OCI-LY7 (cell line): Measurements from ENCODE around the gene G6PD. TPM values are rescaled to one million over a fixed set of nuclear protein-coding genes. Genes with fewer than 3 reads are reported as not detected.
A peak's percentile ranks its signal among the peaks of the same experiment; 100 is the strongest.

ENCODE experiments used
- BruUV-seq: library from RNA; stranded (reverse); fragments of 400-500 nt; replicated peaks from 2 replicates; lab custom pipeline; 2021; lab: Mats Ljungman, UMichigan
- CTCF ChIA-PET: fragments of 300-600 bp; sonication (Branson Sonifier 250); formaldehyde crosslinking; loops from one replicate; lab custom pipeline; 2022; ENCODE audit warnings: antibody characterized with exemption; ENCODE audit not compliant: unreplicated experiment; lab: Charles Lee
- POLR2A ChIA-PET: fragments of 300-600 bp; sonication (Branson Sonifier 250); formaldehyde crosslinking; loops from one replicate; lab custom pipeline; 2022; ENCODE audit warnings: antibody characterized with exemption; lab: Charles Lee
- DNase-seq: peaks from one replicate; pipeline ENCODE4 v3.0.0-alpha.2; 2015; ENCODE audit warnings: low spot score
- H2AFZ ChIP-seq: fragments of 200-600 bp; sonication (generic), shearing (Covaris generic); 2 replicates; pipeline ENCODE4 v1.6.1; 2014; ENCODE audit warnings: mild to moderate bottlenecking, antibody characterized with exemption, low read length, moderate library complexity
- H3K27ac ChIP-seq: fragments of 200-600 bp; sonication (generic); 2 replicates; pipeline ENCODE4 v1.5.1; 2014; ENCODE audit warnings: mixed run types, low read depth, mild to moderate bottlenecking, moderate library complexity, low read length, inconsistent platforms; ENCODE audit not compliant: poor library complexity, severe bottlenecking
- H3K36me3 ChIP-seq: fragments of 200-600 bp; sonication (generic); 2 replicates; pipeline ENCODE4 v1.6.1; 2014; ENCODE audit warnings: mild to moderate bottlenecking, antibody characterized with exemption, low read length, moderate library complexity, mixed read lengths; ENCODE audit not compliant: insufficient read depth
- H3K4me1 ChIP-seq: fragments of 200-600 bp; sonication (generic); 2 replicates; pipeline ENCODE4 v1.5.1; 2014; ENCODE audit warnings: mild to moderate bottlenecking, low read length; ENCODE audit not compliant: insufficient read depth, poor library complexity, severe bottlenecking
- H3K4me2 ChIP-seq: fragments of 200-600 bp; sonication (generic); 2 replicates; pipeline ENCODE4 v1.6.1; 2014; ENCODE audit warnings: mild to moderate bottlenecking, low read length
- H3K4me3 ChIP-seq: fragments of 200-600 bp; sonication (generic); 2 replicates; pipeline ENCODE4 v1.5.1; 2014; ENCODE audit warnings: mild to moderate bottlenecking, low read depth, low read length; ENCODE audit not compliant: poor library complexity, severe bottlenecking
- H3K79me2 ChIP-seq: fragments of 200-600 bp; sonication (generic); 2 replicates; pipeline ENCODE4 v1.6.1; 2016; ENCODE audit warnings: low read depth, mild to moderate bottlenecking, low read length, moderate library complexity, mixed read lengths; ENCODE audit not compliant: insufficient read depth
- H3K9me2 ChIP-seq: fragments of 200-600 bp; sonication (generic); 2 replicates; pipeline ENCODE4 v1.6.1; 2016; ENCODE audit warnings: mild to moderate bottlenecking, low read length, mixed read lengths; ENCODE audit not compliant: insufficient read depth
- H3K9me3 ChIP-seq: fragments of 200-600 bp; sonication (generic); 2 replicates; pipeline ENCODE4 v1.6.1; 2014; ENCODE audit warnings: mild to moderate bottlenecking, mixed run types, low read length, mixed read lengths
- H4K20me1 ChIP-seq: fragments of 200-600 bp; sonication (generic); 2 replicates; pipeline ENCODE4 v1.6.1; 2014; ENCODE audit warnings: mild to moderate bottlenecking, antibody characterized with exemption, low read length, moderate library complexity, mixed read lengths; ENCODE audit not compliant: insufficient read depth
- CTCF ChIP-seq: fragments of 200-600 bp; sonication (generic); conservative IDR thresholded peaks from 2 replicates; pipeline ENCODE4 v1.5.1; 2014; ENCODE audit warnings: mild to moderate bottlenecking, antibody characterized with exemption, low read length, moderate library complexity, mixed read lengths
- EZH2phosphoT487 ChIP-seq: fragments of 200-600 bp; sonication (generic); IDR thresholded peaks from 2 replicates; pipeline ENCODE4 v1.6.1; 2018; ENCODE audit warnings: low read depth, borderline replicate concordance, mild to moderate bottlenecking, mixed run types, antibody characterized with exemption, low read length, moderate library complexity, mixed read lengths
- intact Hi-C: fragments of 100-400 bp; cut with micrococcal nuclease; formaldehyde crosslinking; loops from one replicate; pipeline ENCODE4 v1.10.0; 2022; ENCODE audit not compliant: unreplicated experiment
- total RNA-seq, 2 experiments: library from RNA; depleted of rRNA in 1 of 2; stranded (reverse); fragments of >200 nt in 1 of 2; shearing (Covaris generic) in 1 of 2; gene quantifications; 2 replicates each; pipeline ENCODE4 v1.2.3, GENCODE V29; 2014 to 2022

Gene G6PD
- total RNA-seq, 2 experiments from 2014 or later: 21.6 to 40.9 TPM

GRCh38 chrX:154488336-154489075, 58.1 kb downstream of the G6PD start:
- Histone ChIP-seq H3K4me2 (peak overlapping the region; percentile 98), H2AFZ (no peak overlapping the region), H3K4me3 (no peak overlapping the region), H3K27ac (no peak overlapping the region), H3K9me2 (no peaks in the 10 kb centered on the region), H3K9me3 (no peaks in the 10 kb centered on the region), H4K20me1 (no peaks in the 10 kb centered on the region), H3K36me3 (peaks cover 25% of the 10 kb centered on the region), H3K79me2 (peaks cover 16% of the 10 kb centered on the region), H3K4me1 (peaks cover 36% of the 10 kb centered on the region)
- no peak for DNase-seq
- ChIA-PET POLR2A (interaction anchor here (2.6 to 2.8 kb wide), 2 partner anchors 7 to 39 kb away, joined by 12 to 26 read pairs; no protein-coding TSS in a partner anchor), CTCF (no interaction called here)
- intact Hi-C loops: loop anchor here (5.0 kb wide), 1 partner anchor 39 kb away; no protein-coding TSS in a partner anchor
- no TSS peak for BruUV-seq
- no peak for TF ChIP-seq CTCF
- TF ChIP-seq EZH2phosphoT487: no peak

- DNase-seq: no peak
- Histone ChIP-seq H4K20me1 (no peaks in the 10 kb centered on the region), H2AFZ (no peak overlapping the region), H3K4me1 (peaks cover 43% of the 10 kb centered on the region), H3K36me3 (peaks cover 27% of the 10 kb centered on the region), H3K9me2 (no peaks in the 10 kb centered on the region), H3K79me2 (peaks cover 16% of the 10 kb centered on the region), H3K27ac (no peak overlapping the region), H3K4me2 (peak overlapping the region; percentile 83), H3K4me3 (peak overlapping the region; percentile 98), H3K9me3 (no peaks in the 10 kb centered on the region)
- ChIA-PET POLR2A (interaction anchor here (0.5 to 1.0 kb wide), 3 partner anchors 11 to 61 kb away, joined by 3 to 4 read pairs (median 3); no protein-coding TSS in a partner anchor), CTCF (interaction anchor here (0.6 kb wide), 3 partner anchors 26 to 551 kb away, joined by 3 to 5 read pairs (median 3); partner anchors contain the start of gene TMEM187)
- intact Hi-C loops: loop anchor here (5.0 kb wide), 1 partner anchor 40 kb away; no protein-coding TSS in a partner anchor
- no peak for TF ChIP-seq CTCF
- no peak for TF ChIP-seq EZH2phosphoT487
- BruUV-seq: no TSS peak
These were observed 58.9 kb downstream of the G6PD start for GRCh38 chrX:154487518-154488290.
